ACC112 (cell line): ENCODE measurements around the gene OCEL1.
"Not testable (repeated sequence)": the region's sequence is repeated elsewhere in the genome, so short reads cannot be mapped to it uniquely, and the experiment has no call there.

Source experiments
- H2AFZ ChIP-seq: fragments of 200-600 bp; sonication (generic); one replicate; pipeline ENCODE4 v1.6.0; 2017; ENCODE audit warnings: antibody characterized with exemption, low read length; ENCODE audit not compliant: unreplicated experiment
- H3K27ac ChIP-seq: fragments of 200-600 bp; sonication (generic); 2 replicates; pipeline ENCODE4 v1.5.1; 2014; ENCODE audit warnings: low read depth, mild to moderate bottlenecking, antibody characterized with exemption, low read length, moderate library complexity
- H3K27me3 ChIP-seq: fragments of 200-600 bp; sonication (generic); 2 replicates; pipeline ENCODE4 v1.6.1; 2014; ENCODE audit warnings: mild to moderate bottlenecking, antibody characterized with exemption, low read length, moderate library complexity, mixed read lengths; ENCODE audit not compliant: insufficient read depth
- H3K36me3 ChIP-seq: fragments of 200-600 bp; sonication (generic); 2 replicates; pipeline ENCODE4 v1.6.1; 2016; ENCODE audit warnings: mild to moderate bottlenecking, antibody characterized with exemption, low read length, moderate library complexity, mixed read lengths; ENCODE audit not compliant: insufficient read depth
- H3K4me1 ChIP-seq: fragments of 200-600 bp; sonication (generic); one replicate; pipeline ENCODE4 v1.6.1; 2016; ENCODE audit warnings: low read length, mixed read lengths; ENCODE audit not compliant: insufficient read depth, unreplicated experiment, control insufficient read depth
- H3K4me3 ChIP-seq: fragments of 200-600 bp; sonication (generic); 2 replicates; pipeline ENCODE4 v1.5.1; 2014; ENCODE audit warnings: mild to moderate bottlenecking, low read depth, low read length
- H3K79me2 ChIP-seq: fragments of 200-600 bp; sonication (generic); one replicate; pipeline ENCODE4 v1.6.0; 2016; ENCODE audit warnings: low read length; ENCODE audit not compliant: control insufficient read depth, unreplicated experiment, insufficient read depth

The OCEL1 gene, protein sequence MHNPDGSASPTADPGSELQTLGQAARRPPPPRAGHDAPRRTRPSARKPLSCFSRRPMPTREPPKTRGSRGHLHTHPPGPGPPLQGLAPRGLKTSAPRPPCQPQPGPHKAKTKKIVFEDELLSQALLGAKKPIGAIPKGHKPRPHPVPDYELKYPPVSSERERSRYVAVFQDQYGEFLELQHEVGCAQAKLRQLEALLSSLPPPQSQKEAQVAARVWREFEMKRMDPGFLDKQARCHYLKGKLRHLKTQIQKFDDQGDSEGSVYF

DNA sequence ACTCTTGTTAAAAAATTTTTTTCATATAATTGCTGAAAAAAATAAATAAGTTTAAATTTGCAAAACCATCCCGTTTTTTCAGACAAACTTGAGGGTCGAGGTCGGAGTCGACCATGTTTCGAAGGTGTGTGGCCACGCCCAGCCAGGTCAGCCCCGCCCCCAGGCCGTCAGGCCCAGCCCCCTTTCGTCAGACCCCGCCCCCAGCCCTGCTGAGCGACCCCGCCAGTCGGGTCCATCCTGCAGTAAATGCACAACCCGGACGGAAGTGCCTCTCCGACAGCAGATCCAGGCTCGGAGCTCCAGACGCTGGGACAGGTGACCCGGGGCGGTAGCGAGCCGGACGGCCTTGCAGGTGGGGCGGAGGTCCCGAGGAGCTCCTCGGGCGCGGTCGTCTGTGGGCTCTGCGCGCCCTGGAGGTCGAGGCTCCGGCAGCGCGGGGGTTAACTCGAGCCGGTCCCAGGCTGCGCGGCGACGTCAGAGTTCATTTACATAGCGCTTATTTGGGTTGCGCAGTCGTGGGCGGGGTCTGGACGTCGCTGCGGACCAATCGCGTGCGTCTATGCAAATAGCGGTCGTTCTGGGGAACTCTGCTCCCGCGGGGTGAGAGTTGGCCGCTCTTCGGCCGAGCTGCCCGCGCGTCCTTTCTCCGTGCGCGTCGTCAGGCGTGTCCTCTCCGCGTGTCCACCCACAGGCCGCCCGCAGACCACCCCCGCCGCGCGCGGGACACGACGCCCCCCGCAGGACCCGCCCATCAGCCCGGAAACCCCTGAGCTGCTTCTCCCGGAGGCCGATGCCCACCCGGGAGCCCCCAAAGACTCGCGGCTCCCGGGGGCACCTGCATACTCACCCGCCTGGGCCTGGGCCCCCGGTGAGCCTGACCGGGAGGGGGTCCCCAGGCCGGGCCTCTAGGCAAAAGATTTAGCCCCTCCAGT, at the start of gene OCEL1:
OCEL1 (plus strand) TSS at position 225 of the 932 bp plus-strand sequence; CDS start at position 247, 22 bp downstream.
- no peaks in the 10 kb centered on the region for H3K4me1 ChIP-seq
- no peaks in the 10 kb centered on the region for H3K79me2 ChIP-seq
- no peaks in the 10 kb centered on the region for H3K27me3 ChIP-seq
- no peaks in the 10 kb centered on the region for H3K36me3 ChIP-seq
- H3K4me3 ChIP-seq, result peak within 1 kb of the TSS; percentile 80
- H3K27ac ChIP-seq, result 0 out of 2 replicates have a peak within 1 kb of the TSS, but pooled peaks have one; percentile 31
- peak within 1 kb of the TSS; percentile 81 for H2AFZ ChIP-seq

- Histone ChIP-seq H3K4me3 (no peak overlapping the region), H3K36me3 (no peaks in the 10 kb centered on the region), H3K27ac (no peak overlapping the region), H3K27me3 (no peaks in the 10 kb centered on the region), H3K79me2 (no peaks in the 10 kb centered on the region), H2AFZ (no peak overlapping the region), H3K4me1 (peaks cover 4% of the 10 kb centered on the region)
Measured at GRCh38 chr19:17178291-17178690, 47.7 kb upstream of the OCEL1 start.

DNA sequence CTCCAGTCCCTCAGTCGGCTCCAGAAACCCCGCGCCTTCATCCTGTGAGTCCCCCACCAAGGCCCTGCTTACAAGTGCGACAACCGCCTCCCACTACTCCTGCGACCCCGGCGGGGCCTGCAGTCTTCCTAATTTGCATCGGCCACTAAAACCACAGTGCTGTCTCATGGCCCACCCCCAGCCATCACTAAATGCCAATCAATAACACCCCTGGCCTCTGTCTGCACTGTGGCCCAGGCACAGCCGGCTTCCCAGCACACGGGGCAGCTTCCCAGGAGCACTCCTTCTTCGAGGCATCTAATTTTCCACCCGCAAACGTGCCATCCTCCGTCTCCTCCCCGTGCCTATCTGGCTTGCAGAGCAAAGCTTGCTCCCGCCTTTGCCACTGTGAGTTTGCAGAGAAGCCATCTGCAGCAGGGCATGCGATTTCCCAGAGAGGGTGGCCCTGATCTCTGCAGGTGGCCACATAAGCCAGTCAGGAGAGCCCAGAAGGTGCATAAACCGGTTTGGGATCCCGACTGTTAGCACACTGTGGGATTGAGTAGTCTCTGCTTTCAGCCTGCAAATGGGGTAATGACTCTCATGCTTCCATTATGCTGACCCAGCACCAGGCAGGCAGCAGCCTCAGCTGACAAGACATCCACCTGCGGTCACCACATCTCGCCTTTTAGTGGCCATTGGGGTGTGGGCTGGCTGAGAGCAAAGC, 44.9 kb upstream of the OCEL1 start:
- Histone ChIP-seq H3K36me3 (no peaks in the 10 kb centered on the region), H3K27ac (no peak overlapping the region), H3K79me2 (no peaks in the 10 kb centered on the region), H2AFZ (no peak overlapping the region), H3K4me1 (no peaks in the 10 kb centered on the region), H3K27me3 (no peaks in the 10 kb centered on the region), H3K4me3 (no peak overlapping the region)

DNA sequence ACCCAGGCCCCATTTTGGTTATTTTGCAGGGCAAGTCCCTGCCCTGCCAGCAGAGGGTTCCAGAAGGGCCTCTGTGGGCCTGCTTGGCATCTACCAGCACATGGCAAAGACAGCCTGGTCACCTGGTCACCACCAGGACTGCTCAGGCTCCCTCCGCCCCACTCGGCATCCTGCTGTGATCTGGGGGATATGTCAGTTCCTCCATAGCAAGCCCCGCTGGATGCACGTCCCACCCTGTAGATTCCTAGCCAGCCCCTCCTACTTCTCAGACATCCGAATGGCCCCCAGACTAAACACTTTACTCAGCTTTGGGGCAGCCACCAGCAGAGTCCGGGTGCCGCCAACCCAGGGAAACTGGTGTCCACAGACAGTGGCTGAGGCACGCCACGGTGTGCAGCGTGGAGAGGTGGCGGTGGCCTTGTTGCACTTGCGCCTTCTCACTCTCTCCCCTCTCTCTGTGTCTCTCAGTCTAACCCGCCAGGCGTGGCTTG, 42.7 kb upstream of the OCEL1 start:
- Histone ChIP-seq H3K27ac (no peak overlapping the region), H3K79me2 (no peaks in the 10 kb centered on the region), H3K27me3 (no peaks in the 10 kb centered on the region), H3K4me1 (no peaks in the 10 kb centered on the region), H2AFZ (no peak overlapping the region), H3K36me3 (no peaks in the 10 kb centered on the region), H3K4me3 (no peak overlapping the region)

- Histone ChIP-seq H3K36me3 (no peaks in the 10 kb centered on the region), H3K27ac (no peak overlapping the region), H3K79me2 (no peaks in the 10 kb centered on the region), H3K4me1 (no peaks in the 10 kb centered on the region), H2AFZ (no peak overlapping the region), H3K27me3 (no peaks in the 10 kb centered on the region), H3K4me3 (no peak overlapping the region)
Measured at GRCh38 chr19:17183858-17184321, 42.1 kb upstream of the OCEL1 start.

GRCh38 chr19:17184371-17184841, 41.6 kb upstream of the OCEL1 start:
- Histone ChIP-seq H3K4me3 (no peak overlapping the region), H3K36me3 (no peaks in the 10 kb centered on the region)

DNA sequence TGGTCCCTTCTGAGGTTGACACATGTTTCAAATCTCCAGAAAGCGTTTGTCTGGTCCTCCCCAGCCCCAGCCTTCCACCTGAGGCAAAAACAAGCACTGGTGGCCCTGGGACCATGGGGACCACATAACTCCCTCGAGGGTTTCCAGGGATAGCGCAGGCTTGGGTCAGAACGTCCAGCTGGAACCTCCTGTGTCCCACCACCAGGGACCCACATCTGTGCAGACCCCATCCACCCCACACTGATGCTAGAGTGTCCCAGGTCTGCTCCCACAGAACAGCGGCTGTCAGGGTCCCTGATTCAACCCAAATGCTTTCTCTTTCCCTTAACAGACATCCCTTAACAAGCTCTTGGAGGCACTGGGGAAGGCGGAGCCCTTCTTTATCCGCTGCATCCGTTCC, 40.4 kb upstream of the OCEL1 start:
- H3K27me3 ChIP-seq, result no peaks in the 10 kb centered on the region
- no peaks in the 10 kb centered on the region for H3K79me2 ChIP-seq
- H3K27ac ChIP-seq, result no peak overlapping the region
- H3K4me1 ChIP-seq, result no peaks in the 10 kb centered on the region
- no peak overlapping the region for H3K4me3 ChIP-seq
- no peak overlapping the region for H2AFZ ChIP-seq
- no peaks in the 10 kb centered on the region for H3K36me3 ChIP-seq

More at GRCh38 chr19:17184371-17184841, 41.6 kb upstream of the OCEL1 start:
- no peaks in the 10 kb centered on the region for H3K79me2 ChIP-seq
- H3K4me1 ChIP-seq, result no peaks in the 10 kb centered on the region
- no peaks in the 10 kb centered on the region for H3K27me3 ChIP-seq
- H3K27ac ChIP-seq, result no peak overlapping the region
- H2AFZ ChIP-seq, result no peak overlapping the region

GRCh38 chr19:17191736-17192135, 34.3 kb upstream of the OCEL1 start:
- H3K4me3 ChIP-seq, H3K27ac ChIP-seq, H3K79me2 ChIP-seq, H3K27me3 ChIP-seq, H3K4me1 ChIP-seq, H3K36me3 ChIP-seq, H2AFZ ChIP-seq: not testable (repeated sequence)

DNA sequence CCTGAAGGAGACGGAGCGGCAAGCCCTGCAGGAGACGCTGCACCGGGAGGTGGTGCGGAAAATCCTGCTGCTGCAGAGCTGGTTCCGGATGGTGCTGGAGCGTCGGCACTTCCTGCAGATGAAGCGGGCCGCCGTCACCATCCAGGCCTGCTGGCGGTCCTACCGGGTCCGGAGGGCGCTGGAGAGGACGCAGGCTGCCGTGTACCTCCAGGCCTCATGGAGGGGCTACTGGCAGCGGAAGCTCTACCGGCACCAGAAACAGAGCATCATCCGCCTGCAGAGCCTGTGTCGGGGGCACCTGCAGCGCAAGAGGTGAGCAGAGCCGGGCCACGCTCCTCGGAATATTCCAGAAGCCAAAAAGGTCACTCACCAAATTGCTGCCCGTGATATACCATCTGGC, 33.3 kb upstream of the OCEL1 start:
- Histone ChIP-seq H3K79me2 (no peaks in the 10 kb centered on the region), H3K36me3 (0 out of 2 replicates have a peak, but pooled peaks cover 2% of the 10 kb centered on the region), H2AFZ (no peak overlapping the region), H3K27ac (no peak overlapping the region), H3K4me3 (no peak overlapping the region), H3K27me3 (no peaks in the 10 kb centered on the region), H3K4me1 (no peaks in the 10 kb centered on the region)

- Histone ChIP-seq H3K27ac (no peak overlapping the region), H3K79me2 (no peaks in the 10 kb centered on the region), H3K27me3 (no peaks in the 10 kb centered on the region), H3K4me1 (no peaks in the 10 kb centered on the region), H2AFZ (no peak overlapping the region), H3K36me3 (0 out of 2 replicates have a peak, but pooled peaks cover 2% of the 10 kb centered on the region), H3K4me3 (no peak overlapping the region)
Measured at GRCh38 chr19:17194608-17195007, 31.4 kb upstream of the OCEL1 start.
